Brain microvascular endothelial cell (primary cell): ENCODE results near the gene WDTC1.

ENCODE experiments used
- DNase-seq: peaks from one replicate; pipeline ENCODE4 v3.0.0-alpha.2; 2020
- H3K27ac ChIP-seq: fragments of 250-450 bp; sonication (Bioruptor Pico); 2 replicates; pipeline ENCODE4 v1.5.1; 2020; ENCODE audit warnings: mild to moderate bottlenecking, moderate library complexity
- H3K27me3 ChIP-seq: fragments of 250-450 bp; sonication (Bioruptor Pico); replicated peaks from 2 replicates; pipeline ENCODE4 v1.5.1; 2020; ENCODE audit warnings: mild to moderate bottlenecking
- H3K36me3 ChIP-seq: fragments of 250-450 bp; sonication (Bioruptor Pico); replicated peaks from 2 replicates; pipeline ENCODE4 v1.5.1; 2020; ENCODE audit warnings: mild to moderate bottlenecking
- H3K4me3 ChIP-seq: 2 replicates; pipeline ENCODE4 v1.5.1; 2011; ENCODE audit warnings: low read depth, mild to moderate bottlenecking, control low read depth, low read length, moderate library complexity
- CTCF ChIP-seq: IDR thresholded peaks from 2 replicates; pipeline ENCODE4 v1.5.1; 2011; ENCODE audit warnings: low read depth, mild to moderate bottlenecking, moderate library complexity, low read length, control low read depth, inconsistent platforms; ENCODE audit errors: missing control alignments
- in situ Hi-C: cut with HindIII; loops from 2 replicates; pipeline ENCODE4 v1.10.0; 2017; ENCODE audit warnings: low sequenced_read_pairs, low pct_ligation_motif_present

Gene WDTC1

GRCh38 chr1:27322569-27323240, 88.3 kb downstream of the WDTC1 start:
- in situ Hi-C loops, result no loop called here
- DNase-seq, result no peak
- Histone ChIP-seq H3K27me3 (no peaks in the 10 kb centered on the region), H3K36me3 (peaks cover 11% of the 10 kb centered on the region), H3K27ac (peak overlapping the region; percentile 79), H3K4me3 (peak overlapping the region; percentile 100)
- no peak for TF ChIP-seq CTCF

- no peak for TF ChIP-seq CTCF
- Histone ChIP-seq H3K4me3 (no peak overlapping the region), H3K27ac (no peak overlapping the region), H3K27me3 (no peaks in the 10 kb centered on the region), H3K36me3 (peaks cover 14% of the 10 kb centered on the region)
- in situ Hi-C loops, result no loop called here
- no peak for DNase-seq
These were observed 90.9 kb downstream of the WDTC1 start for GRCh38 chr1:27325286-27325685.

- in situ Hi-C loops, result no loop called here
- H3K27ac ChIP-seq, result no peak overlapping the region
- no peak for DNase-seq
These were observed 93.5 kb downstream of the WDTC1 start for GRCh38 chr1:27327964-27328363.

GRCh38 chr1:27330786-27331185, 96.4 kb downstream of the WDTC1 start:
- Histone ChIP-seq H3K4me3 (no peak overlapping the region), H3K36me3 (peaks cover 43% of the 10 kb centered on the region), H3K27ac (no peak overlapping the region), H3K27me3 (no peaks in the 10 kb centered on the region)
- in situ Hi-C loops, result no loop called here
- no peak for DNase-seq
- TF ChIP-seq CTCF, result no peak

More at GRCh38 chr1:27327964-27328363, 93.5 kb downstream of the WDTC1 start:
- no peak overlapping the region for H3K4me3 ChIP-seq
- no peaks in the 10 kb centered on the region for H3K27me3 ChIP-seq
- H3K36me3 ChIP-seq, result peaks cover 28% of the 10 kb centered on the region
- TF ChIP-seq CTCF, result no peak

GRCh38 chr1:27331426-27331825, 97.0 kb downstream of the WDTC1 start:
- no peaks in the 10 kb centered on the region for H3K27me3 ChIP-seq
- H3K4me3 ChIP-seq, result no peak overlapping the region
- in situ Hi-C loops, result no loop called here
- no peak for DNase-seq
- H3K36me3 ChIP-seq, result peaks cover 44% of the 10 kb centered on the region
- no peak overlapping the region for H3K27ac ChIP-seq
- no peak for TF ChIP-seq CTCF

- H3K36me3 ChIP-seq, result peaks cover 48% of the 10 kb centered on the region
- H3K27ac ChIP-seq, result no peak overlapping the region
- no peak for TF ChIP-seq CTCF
- in situ Hi-C loops, result no loop called here
- no peak for DNase-seq
- no peaks in the 10 kb centered on the region for H3K27me3 ChIP-seq
- H3K4me3 ChIP-seq, result no peak overlapping the region
These were observed 97.5 kb downstream of the WDTC1 start for GRCh38 chr1:27331922-27332321.
